GM10248 (cell line): Measurements from ENCODE around the gene THAP4.

ENCODE experiments used
- CTCF ChIA-PET: fragments of 300-600 bp; sonication (Branson Sonifier 250); formaldehyde crosslinking; extraction: SDS; loops from one replicate; lab custom pipeline; 2021; ENCODE audit warnings: antibody characterized with exemption; lab: Yijun Ruan, JAX
- POLR2A ChIA-PET: fragments of 350-650 bp; sonication (Branson Sonifier 250); formaldehyde crosslinking; extraction: SDS; loops from one replicate; lab custom pipeline; 2020; ENCODE audit warnings: antibody characterized with exemption; lab: Yijun Ruan, JAX
- DNase-seq: peaks from one replicate; pipeline ENCODE4 v3.0.0; 2012; ENCODE audit errors: extremely low spot score
- TF ChIP-seq, protein P1 (sequence below): IDR thresholded peaks from 2 replicates; pipeline ENCODE4 v1.5.1; 2012; ENCODE audit warnings: mild to moderate bottlenecking, low read depth; ENCODE audit errors: extremely low read depth, missing control alignments, control extremely low read depth

The THAP4 gene

DNA sequence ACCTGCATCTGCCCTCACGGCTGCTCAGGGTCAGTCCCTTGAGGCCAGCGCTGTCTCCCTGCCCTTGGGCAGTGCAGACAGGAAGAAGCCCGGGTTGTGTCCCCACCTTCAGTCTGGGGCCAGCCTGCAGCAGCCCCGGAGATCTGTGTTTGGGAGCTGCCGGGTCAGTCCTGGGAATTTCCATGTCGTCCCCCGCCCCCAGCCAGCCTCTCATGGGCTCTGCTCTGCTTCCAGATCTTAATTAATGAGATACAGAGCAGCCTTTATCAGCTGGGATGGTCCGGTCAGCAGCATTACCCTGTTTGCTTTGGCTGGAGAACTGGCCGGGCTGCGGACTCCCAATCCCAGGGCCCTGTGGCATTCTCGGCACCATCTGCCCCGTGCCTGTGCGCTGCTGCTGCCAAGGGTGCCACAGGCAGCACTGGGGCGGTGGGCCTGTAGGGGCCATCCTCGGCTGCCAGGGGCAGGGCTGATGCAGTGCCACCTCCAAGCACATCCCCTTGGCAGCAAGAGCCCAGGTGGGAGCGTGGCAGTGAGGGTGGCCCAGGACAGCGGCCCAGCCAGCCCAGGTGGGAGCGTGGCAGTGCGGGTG is 76.0 kb downstream of the THAP4 start:
- ChIA-PET POLR2A (no interaction called here), CTCF (no interaction called here)
- TF ChIP-seq, protein P1, sequence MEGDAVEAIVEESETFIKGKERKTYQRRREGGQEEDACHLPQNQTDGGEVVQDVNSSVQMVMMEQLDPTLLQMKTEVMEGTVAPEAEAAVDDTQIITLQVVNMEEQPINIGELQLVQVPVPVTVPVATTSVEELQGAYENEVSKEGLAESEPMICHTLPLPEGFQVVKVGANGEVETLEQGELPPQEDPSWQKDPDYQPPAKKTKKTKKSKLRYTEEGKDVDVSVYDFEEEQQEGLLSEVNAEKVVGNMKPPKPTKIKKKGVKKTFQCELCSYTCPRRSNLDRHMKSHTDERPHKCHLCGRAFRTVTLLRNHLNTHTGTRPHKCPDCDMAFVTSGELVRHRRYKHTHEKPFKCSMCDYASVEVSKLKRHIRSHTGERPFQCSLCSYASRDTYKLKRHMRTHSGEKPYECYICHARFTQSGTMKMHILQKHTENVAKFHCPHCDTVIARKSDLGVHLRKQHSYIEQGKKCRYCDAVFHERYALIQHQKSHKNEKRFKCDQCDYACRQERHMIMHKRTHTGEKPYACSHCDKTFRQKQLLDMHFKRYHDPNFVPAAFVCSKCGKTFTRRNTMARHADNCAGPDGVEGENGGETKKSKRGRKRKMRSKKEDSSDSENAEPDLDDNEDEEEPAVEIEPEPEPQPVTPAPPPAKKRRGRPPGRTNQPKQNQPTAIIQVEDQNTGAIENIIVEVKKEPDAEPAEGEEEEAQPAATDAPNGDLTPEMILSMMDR, result no peak
- DNase-seq, result no peak

DNA sequence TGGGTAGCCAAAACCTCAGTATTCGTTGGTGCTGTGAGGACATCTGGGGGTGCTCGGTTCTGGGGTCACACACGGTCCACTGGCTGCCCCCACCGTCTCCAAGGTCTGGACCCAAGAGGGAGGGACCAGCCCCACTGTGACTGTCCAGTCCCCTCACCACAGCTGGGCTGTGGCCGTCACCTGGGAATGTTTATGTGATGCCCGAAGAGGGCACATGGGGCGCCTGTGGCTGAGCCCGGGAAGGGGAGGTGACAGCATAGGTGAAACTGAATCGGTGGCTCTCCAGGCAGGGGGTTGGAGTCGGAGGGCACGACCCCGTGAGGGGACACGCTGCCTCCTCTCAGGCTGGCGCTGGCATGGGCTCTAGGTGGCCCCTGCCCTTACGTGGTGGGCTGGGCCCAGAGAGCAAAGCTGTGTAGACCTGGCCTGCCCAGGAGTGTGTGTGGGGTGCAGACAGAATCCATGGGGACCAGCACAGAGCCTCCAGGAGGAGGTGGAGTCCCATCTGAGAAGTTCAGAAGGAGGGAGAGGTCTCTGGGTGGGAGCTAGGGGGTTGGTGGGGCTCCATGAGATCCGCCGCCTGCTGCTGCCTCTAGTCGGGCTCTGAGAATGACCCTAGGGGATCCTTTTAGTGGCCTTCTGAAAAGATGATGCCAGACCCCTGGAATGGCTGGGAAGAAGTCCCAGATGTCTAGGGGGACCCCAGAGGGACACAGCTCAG is 76.6 kb downstream of the THAP4 start:
- TF ChIP-seq, protein P1, result no peak
- no peak for DNase-seq
- CTCF ChIA-PET, result no interaction called here
- POLR2A ChIA-PET, result no interaction called here

DNA sequence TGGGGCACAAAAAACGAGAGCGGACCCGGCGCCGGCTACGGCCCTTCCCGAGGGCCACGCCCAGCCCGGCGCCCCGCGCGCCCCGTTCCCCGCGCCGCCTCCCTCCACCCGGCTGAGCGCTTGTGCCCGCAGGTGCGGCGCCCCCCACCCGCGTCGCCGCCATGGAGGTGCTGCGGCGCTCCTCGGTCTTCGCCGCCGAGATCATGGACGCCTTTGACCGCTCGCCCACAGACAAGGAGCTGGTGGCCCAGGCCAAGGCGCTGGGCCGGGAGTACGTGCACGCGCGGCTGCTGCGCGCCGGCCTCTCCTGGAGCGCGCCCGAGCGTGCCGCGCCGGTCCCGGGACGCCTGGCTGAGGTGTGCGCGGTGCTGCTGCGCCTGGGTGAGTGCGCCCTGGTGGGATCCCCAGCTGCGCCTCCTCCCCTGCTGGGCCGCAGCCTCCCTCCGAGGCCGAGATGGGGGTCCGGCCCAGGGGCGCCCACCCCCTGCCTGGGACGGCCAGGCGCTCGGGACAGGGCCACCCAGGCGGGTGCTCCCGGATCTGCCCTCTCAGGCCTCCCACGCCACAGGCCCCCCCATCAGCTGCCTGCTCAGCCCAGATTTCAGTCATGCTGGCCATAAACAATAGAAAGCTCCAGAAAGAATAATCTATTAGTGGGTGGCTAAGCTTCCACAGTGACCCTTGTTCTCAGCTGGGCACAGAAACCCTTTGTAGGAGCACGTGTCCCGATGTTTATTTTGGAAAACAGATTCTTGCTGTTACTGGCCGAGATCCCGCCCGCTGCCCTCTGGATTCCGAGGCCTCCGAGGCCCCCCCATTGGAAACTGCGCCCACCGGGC is 77.4 kb downstream of the THAP4 start:
- ChIA-PET POLR2A (no interaction called here), CTCF (no interaction called here)
- TF ChIP-seq, protein P1, result no peak
- DNase-seq, result no peak

DNA sequence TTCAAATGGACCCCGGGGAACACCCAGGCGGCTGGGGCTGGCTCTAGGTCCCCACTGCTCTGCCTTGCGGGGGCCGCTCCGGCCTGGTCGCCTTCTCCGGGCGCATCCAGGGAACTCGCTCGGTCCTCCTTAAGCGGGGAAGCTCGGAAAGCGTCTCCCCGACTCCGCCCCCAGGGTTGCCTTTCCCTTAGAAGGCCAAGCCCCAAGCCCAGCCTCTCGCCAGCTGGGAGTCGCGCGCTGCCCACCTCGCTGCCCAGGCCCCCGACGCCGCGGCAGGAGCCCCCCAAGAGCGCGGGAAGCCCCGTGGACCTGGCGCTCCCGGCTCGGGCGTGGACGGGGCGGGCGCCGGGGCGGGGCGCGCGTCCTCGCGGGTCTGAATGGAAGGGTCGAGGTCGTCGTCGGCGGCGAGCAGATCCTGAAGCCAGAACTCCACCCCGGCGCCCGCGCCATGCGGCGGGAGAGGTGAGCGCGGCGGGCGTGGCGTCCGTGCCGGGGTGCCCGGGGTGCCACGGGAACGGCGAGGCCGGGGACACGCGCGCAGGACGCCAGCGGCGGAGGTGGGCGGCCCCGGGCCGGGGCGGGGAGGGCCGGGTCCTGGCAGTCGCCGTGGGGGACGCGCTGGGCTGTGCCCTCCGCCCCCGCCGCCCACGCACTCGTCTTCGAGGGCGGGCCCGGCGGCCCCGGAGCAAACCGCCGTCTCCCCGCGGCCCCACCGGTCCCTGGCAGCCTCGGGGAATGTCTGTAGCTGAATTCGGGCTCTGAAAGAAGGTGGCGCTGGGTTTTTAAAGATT is 78.2 kb downstream of the THAP4 start, which contains the start of gene BOK:
BOK (plus strand) TSS at position 214 of the 791 bp plus-strand sequence. CDS start 739 bp downstream, outside the sequence.
- CTCF ChIA-PET, result no interaction called here
- no peak for DNase-seq
- POLR2A ChIA-PET, result no interaction called here
- TF ChIP-seq, protein P1, result no peak

DNA sequence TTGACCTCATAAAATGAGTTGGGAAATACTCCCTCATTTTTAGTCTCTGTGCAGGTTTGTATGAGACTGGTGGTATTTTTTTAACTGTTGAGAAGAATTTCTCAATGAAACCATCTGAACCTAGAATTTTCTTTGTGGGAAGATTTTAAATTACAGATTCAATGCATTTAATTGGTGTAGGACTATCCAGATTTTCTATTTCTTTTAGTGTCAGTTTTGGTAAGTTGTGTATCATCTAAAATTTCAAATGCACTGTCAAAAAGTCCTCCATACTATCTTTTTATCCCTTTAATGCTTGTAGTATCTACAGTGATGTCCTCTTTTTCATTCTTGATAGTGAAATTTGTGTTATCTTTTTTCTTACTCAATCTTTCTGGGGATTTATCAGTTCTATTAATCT is 80.2 kb downstream of the THAP4 start:
- no peak for DNase-seq
- CTCF ChIA-PET, result interaction anchor here (1.3 to 1.8 kb wide), 2 partner anchors 14 to 41 kb away, joined by 4 read pairs; no protein-coding TSS in a partner anchor
- TF ChIP-seq, protein P1, result no peak
- POLR2A ChIA-PET, result no interaction called here

DNA sequence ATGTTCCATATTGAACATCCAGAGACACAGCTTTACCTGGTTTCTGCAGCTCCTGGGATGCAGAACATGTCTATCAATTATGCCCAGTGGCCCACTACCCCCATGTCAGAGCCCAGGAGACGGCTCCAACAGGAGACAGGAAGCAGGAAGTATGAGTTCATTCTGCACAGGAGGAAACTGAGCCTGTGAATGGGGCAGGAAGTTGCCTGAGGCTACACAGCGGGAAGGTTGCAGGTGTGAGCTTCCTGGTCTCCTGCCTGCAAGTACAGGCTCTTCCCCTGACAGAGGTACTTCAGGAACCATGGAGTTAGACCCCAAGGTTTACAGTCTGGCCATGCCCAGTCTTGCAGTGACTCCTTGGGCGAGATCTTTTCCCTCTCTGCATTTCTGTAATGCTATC is 81.2 kb downstream of the THAP4 start:
- ChIA-PET CTCF (interaction anchor here (1.8 kb wide), 1 partner anchor 13 kb away, joined by 4 read pairs; no protein-coding TSS in a partner anchor), POLR2A (no interaction called here)
- DNase-seq, result no peak
- TF ChIP-seq, protein P1, result no peak
